Measurements from ENCODE around the gene IFITM2.

Gene IFITM2

DNA sequence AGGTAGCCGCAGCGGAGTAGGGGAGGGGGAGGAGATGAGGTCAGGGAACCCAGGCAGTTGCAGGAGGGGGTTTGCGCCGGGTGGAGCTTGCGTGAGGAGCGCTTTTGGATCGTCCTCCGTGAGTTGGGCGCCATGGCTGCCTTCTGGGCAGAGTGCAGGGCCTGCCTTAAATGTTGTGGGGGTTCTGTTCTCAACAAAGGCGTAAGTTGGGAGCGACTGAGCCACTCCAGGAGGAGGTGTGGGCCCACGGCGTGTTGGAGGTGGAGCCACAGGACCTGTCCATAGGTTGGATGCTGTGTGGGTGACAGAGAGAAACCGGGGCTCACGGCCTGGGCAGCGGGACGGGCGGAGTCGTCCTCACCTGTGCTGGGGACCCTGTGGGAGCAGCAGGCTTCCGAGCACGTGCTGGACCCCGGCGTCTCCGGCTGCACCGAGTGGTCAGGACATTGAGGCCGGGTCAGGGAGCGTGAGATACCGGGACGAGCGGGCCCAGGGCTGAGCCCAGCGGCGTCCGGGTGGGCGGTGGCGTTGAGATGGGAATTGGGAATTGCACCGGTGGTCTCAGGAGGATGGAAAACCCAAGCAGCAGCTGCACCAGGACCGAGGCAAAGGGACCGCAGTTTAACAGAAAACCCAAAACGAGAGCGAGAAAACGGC lies 19.7 kb upstream of the IFITM2 start:
- FAIRE-seq = peak; percentile 68
- peak; percentile 39 for DNase-seq (ENCODE audit: insufficient read length, low spot score)
- no peak for TF ChIP-seq SPI1 (IDR thresholded peaks at IDR 0.05; ENCODE audit: low read depth, low read length)
- TF ChIP-seq POLR2AphosphoS5 (IDR thresholded peaks at IDR 0.05; ENCODE audit: low read depth, low read length) = no peak
- TF ChIP-seq PAX5 (IDR thresholded peaks at IDR 0.05; ENCODE audit: insufficient read depth, low read length, severe bottlenecking) = no peak
- no peak for TF ChIP-seq TAF1 (IDR thresholded peaks at IDR 0.05; ENCODE audit: low read depth, low read length)
- no peak for TF ChIP-seq POLR2A (IDR thresholded peaks at IDR 0.05; ENCODE audit: low read depth, low read length)
- no peak for TF ChIP-seq POU2F2 (IDR thresholded peaks at IDR 0.05; ENCODE audit: low read depth, low read length)

DNA sequence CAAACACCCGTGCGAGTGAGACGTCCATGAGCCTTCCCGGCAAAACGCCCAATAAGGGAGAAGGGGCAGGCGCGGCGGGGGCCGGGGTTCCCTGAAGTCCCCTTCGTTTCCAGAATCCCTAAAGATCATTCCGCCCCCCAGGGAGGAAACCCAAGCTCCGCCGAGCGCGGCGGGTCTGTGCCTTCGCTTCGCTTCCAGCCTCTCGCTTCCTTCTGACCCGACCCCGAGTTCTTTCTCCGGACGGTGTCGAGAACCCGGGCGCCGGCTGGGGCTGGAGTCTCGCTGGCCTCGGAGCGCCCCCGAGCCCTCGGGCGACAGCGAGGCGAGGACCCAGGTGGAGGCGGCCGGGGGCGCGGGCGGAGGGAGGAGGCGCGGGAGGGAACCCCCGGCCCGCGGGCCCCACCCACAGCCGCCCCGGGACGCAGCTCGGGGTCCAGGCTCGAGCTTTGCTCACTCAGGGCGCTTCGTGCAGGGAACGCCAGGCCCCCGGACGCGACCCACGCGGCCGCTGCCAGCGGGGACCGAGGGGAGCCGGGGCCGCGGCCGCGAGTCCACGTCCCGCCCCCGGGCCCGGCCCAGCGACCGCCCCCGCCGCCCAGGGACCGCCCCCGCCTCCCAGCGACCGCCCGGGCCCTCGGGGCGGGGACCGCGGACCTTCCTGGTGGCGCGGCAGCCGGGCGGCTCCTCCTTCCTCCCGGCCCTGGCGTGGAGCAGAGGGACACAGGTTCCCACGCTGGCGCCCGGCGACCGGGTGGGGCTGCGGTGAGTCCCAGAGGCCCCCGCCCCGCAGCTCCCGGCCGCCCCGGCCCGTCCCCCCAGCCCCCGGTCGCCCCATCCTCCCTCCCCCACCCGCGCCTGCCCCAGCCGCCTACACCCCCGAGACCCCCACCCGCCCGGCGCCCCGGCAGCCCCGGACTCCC lies 18.9 kb upstream of the IFITM2 start, which contains the start of gene PGGHG:
TSS of gene PGGHG (plus strand) at position 649 of the 920 bp plus-strand sequence. CDS start 691 bp downstream, outside the sequence.
- DNase-seq (ENCODE audit: insufficient read length, low spot score) = peak; percentile 95
- FAIRE-seq = peak; percentile 69
- TF ChIP-seq POLR2A (IDR thresholded peaks at IDR 0.05; ENCODE audit: low read depth, low read length) (no peak), POLR2AphosphoS5 (IDR thresholded peaks at IDR 0.05; ENCODE audit: low read depth, low read length) (no peak), TAF1 (IDR thresholded peaks at IDR 0.05; ENCODE audit: low read depth, low read length) (no peak), PAX5 (IDR thresholded peaks at IDR 0.05; ENCODE audit: insufficient read depth, low read length, severe bottlenecking) (no peak), POU2F2 (IDR thresholded peaks at IDR 0.05; ENCODE audit: low read depth, low read length) (no peak)

DNA sequence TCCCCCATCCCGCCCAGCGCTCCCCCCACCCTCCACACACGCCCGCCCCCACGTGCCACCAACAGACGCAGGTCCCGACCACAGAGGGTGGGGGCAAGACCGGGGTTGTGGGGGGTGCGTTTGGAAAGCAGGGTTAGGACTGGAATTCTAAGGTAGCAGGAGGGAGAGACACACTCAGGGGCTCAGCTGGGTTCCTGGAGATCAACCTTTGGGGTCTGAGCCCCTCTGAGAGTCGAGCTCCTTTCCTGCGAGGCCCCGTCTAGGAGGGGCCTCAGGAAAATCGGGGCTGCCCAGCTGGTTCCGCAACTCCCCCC lies 18.3 kb upstream of the IFITM2 start:
- FAIRE-seq = peak; percentile 16
- DNase-seq (ENCODE audit: insufficient read length, low spot score) = peak; percentile 51
- TF ChIP-seq SPI1 (IDR thresholded peaks at IDR 0.05; ENCODE audit: low read depth, low read length) (no peak), POLR2A (IDR thresholded peaks at IDR 0.05; ENCODE audit: low read depth, low read length) (no peak), PAX5 (IDR thresholded peaks at IDR 0.05; ENCODE audit: insufficient read depth, low read length, severe bottlenecking) (no peak), POLR2AphosphoS5 (IDR thresholded peaks at IDR 0.05; ENCODE audit: low read depth, low read length) (no peak), TAF1 (IDR thresholded peaks at IDR 0.05; ENCODE audit: low read depth, low read length) (no peak), POU2F2 (IDR thresholded peaks at IDR 0.05; ENCODE audit: low read depth, low read length) (no peak)

DNA sequence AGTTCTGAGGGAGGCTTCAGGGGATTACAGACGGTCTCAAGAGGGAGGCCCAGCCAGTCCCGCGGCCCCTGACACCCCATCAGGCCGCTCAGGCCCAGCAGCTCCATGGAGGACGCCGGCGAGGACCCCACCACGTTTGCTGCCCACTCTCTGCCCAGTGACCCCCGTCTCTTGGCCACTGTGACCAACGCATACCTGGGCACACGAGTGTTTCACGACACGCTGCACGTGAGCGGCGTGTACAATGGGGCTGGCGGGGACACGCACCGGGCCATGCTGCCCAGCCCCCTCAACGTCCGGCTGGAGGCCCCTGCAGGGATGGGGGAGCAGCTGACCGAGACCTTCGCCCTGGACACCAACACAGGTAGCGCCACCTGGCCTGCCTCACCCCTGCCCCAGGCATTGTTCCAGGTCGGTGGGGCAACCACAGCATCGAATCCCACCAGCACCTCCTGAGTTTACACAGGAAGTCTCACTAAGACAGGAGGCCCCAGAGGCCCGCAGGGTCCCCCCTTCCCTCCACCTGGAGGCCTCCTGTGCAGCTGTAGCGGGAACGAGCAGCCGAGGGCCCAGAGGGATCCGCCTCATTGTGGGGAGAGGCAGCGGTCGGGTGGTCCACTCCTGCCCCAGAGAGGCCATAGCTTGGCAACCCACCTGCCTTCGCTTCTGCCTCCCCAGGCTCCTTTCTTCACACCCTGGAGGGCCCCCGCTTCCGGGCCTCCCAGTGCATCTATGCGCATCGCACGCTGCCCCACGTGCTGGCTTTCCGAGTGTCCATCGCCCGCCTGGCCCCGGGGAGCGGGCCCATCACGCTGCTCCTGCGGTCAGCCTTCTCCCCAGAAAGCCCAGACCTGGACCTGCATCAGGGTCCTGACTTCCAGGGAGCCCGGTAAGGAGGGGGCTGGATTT lies 17.6 kb upstream of the IFITM2 start:
- TF ChIP-seq POLR2AphosphoS5 (IDR thresholded peaks at IDR 0.05; ENCODE audit: low read depth, low read length) = no peak
- TF ChIP-seq PAX5 (IDR thresholded peaks at IDR 0.05; ENCODE audit: insufficient read depth, low read length, severe bottlenecking) = no peak
- TF ChIP-seq TAF1 (IDR thresholded peaks at IDR 0.05; ENCODE audit: low read depth, low read length) = no peak
- no peak for TF ChIP-seq POU2F2 (IDR thresholded peaks at IDR 0.05; ENCODE audit: low read depth, low read length)
- TF ChIP-seq SPI1 (IDR thresholded peaks at IDR 0.05; ENCODE audit: low read depth, low read length) = no peak
- no peak for TF ChIP-seq POLR2A (IDR thresholded peaks at IDR 0.05; ENCODE audit: low read depth, low read length)
- no peak for DNase-seq (ENCODE audit: insufficient read length, low spot score)
- no peak for FAIRE-seq

DNA sequence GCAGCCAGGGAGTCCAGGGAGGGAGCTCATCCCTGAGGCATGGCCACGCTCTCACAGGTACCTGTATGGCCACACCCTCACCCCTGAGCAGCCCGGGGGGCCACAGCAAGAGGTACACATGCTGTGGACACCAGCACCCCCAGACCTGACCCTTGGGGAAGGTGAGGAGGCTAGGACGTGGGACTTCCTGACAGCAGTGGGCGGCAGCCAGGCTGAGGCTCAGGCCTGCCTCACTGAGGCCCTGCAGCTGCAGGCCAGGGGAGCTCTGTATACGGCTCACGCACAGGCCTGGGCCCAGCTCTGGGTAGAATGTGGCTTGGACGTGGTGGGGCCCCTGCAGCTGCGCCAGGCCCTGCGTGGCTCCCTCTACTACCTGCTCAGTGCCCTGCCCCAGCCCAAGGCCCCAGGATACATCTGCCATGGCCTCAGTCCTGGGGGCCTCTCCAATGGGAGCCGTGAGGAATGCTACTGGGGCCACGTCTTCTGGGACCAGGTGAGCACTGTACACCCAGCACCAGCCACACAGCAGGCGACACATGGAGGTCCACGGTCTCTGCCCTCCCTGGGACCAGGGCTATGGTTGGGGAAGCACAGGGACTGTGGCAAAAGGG lies 16.9 kb upstream of the IFITM2 start:
- TF ChIP-seq TAF1 (IDR thresholded peaks at IDR 0.05; ENCODE audit: low read depth, low read length) (no peak), POU2F2 (IDR thresholded peaks at IDR 0.05; ENCODE audit: low read depth, low read length) (no peak), SPI1 (IDR thresholded peaks at IDR 0.05; ENCODE audit: low read depth, low read length) (no peak), POLR2AphosphoS5 (IDR thresholded peaks at IDR 0.05; ENCODE audit: low read depth, low read length) (no peak)
- FAIRE-seq = peak; percentile 16
- DNase-seq (ENCODE audit: insufficient read length, low spot score) = no peak

DNA sequence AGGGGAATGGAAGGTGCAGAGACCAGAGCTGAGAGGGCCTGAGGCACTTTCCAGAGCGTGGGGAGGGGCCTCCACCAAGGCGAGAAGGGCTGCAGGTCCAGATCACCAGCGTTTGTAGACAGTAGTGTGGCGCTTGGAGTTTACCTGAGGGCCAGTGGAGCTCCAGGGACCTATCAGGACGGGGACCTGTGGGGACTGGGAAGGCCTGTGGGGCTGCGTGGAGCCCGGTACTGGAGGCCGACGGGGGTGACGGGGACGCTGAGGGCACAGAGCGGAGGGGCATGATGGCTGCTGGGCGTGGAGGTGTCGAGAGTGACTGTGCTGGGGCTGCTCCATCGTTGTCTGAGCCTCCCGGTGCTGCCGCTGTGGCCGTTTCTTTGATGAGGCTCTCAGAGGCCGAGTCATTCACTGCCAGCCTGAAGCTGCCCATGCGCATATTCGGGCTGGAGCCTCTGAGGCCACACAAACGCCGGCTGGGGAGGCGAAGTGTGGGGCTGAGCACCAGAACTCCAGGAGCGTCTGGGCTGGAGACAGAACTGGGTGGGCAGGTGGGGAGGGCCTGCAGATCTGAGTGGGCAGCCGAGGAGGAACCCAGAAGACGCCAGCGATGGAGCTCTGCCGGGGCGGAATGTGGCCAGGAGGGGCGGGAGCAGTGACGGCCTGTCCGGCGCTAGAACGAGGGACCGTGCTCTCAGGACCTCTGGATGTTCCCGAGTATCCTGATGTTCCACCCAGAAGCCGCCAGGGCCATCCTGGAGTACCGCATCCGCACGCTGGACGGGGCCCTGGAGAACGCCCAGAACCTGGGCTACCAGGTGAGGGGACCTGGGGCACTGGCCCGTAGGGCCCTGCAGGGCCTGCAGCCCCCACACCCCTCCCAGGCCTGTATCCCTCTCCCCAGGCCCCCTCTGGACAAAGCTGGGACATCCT lies 16.1 kb upstream of the IFITM2 start:
- FAIRE-seq = no peak
- DNase-seq (ENCODE audit: insufficient read length, low spot score) = no peak
- TF ChIP-seq SPI1 (IDR thresholded peaks at IDR 0.05; ENCODE audit: low read depth, low read length) (no peak), POLR2AphosphoS5 (IDR thresholded peaks at IDR 0.05; ENCODE audit: low read depth, low read length) (no peak), POU2F2 (IDR thresholded peaks at IDR 0.05; ENCODE audit: low read depth, low read length) (no peak), TAF1 (IDR thresholded peaks at IDR 0.05; ENCODE audit: low read depth, low read length) (no peak), PAX5 (IDR thresholded peaks at IDR 0.05; ENCODE audit: insufficient read depth, low read length, severe bottlenecking) (no peak), POLR2A (IDR thresholded peaks at IDR 0.05; ENCODE audit: low read depth, low read length) (no peak)

GRCh38 chr11:292211-293121 lies 15.2 kb upstream of the IFITM2 start:
- no peak for TF ChIP-seq POLR2A (IDR thresholded peaks at IDR 0.05; ENCODE audit: low read depth, low read length)
- no peak for TF ChIP-seq PAX5 (IDR thresholded peaks at IDR 0.05; ENCODE audit: insufficient read depth, low read length, severe bottlenecking)
- no peak for TF ChIP-seq SPI1 (IDR thresholded peaks at IDR 0.05; ENCODE audit: low read depth, low read length)
- TF ChIP-seq TAF1 (IDR thresholded peaks at IDR 0.05; ENCODE audit: low read depth, low read length) = no peak
- TF ChIP-seq POU2F2 (IDR thresholded peaks at IDR 0.05; ENCODE audit: low read depth, low read length) = no peak
- TF ChIP-seq POLR2AphosphoS5 (IDR thresholded peaks at IDR 0.05; ENCODE audit: low read depth, low read length) = no peak
- DNase-seq (ENCODE audit: insufficient read length, low spot score) = no peak
- no peak for FAIRE-seq

All from GM12891 (cell line).